Duodenal mucosa (tissue), 2 donors: ENCODE data around the gene LINC01488.

ENCODE experiments used
- H3K27ac ChIP-seq: one replicate; pipeline ENCODE4 v1.7.0; 2013; ENCODE audit warnings: low read depth, low read length
- H3K27me3 ChIP-seq, 2 donors: one replicate each; pipeline ENCODE4 v1.7.0; 2013; ENCODE audit warnings: low read length in 2 of 2, control low read depth in 1 of 2; ENCODE audit not compliant: insufficient read depth in 2 of 2, control insufficient read depth in 1 of 2
- H3K36me3 ChIP-seq, 2 donors: one replicate each; pipeline ENCODE4 v1.7.0; 2013; ENCODE audit warnings: low read length in 2 of 2, control low read depth in 1 of 2; ENCODE audit not compliant: insufficient read depth in 2 of 2, control insufficient read depth in 1 of 2
- H3K4me1 ChIP-seq, 2 donors: one replicate each; pipeline ENCODE4 v1.7.0; 2013; ENCODE audit warnings: low read length in 2 of 2, control low read depth in 1 of 2; ENCODE audit not compliant: insufficient read depth in 2 of 2, control insufficient read depth in 1 of 2
- H3K4me3 ChIP-seq, 2 donors: one replicate each; pipeline ENCODE4 v1.7.0; 2013; ENCODE audit warnings: low read length in 2 of 2, low read depth in 1 of 2
- H3K9ac ChIP-seq, 2 donors: one replicate each; pipeline ENCODE4 v1.7.0; 2013; ENCODE audit warnings: low read length in 2 of 2, low read depth in 1 of 2
- H3K9me3 ChIP-seq, 2 donors: one replicate each; pipeline ENCODE4 v1.7.0; 2013; ENCODE audit warnings: low read length in 2 of 2, control low read depth in 1 of 2; ENCODE audit not compliant: control insufficient read depth in 1 of 2

LINC01488 gene

DNA sequence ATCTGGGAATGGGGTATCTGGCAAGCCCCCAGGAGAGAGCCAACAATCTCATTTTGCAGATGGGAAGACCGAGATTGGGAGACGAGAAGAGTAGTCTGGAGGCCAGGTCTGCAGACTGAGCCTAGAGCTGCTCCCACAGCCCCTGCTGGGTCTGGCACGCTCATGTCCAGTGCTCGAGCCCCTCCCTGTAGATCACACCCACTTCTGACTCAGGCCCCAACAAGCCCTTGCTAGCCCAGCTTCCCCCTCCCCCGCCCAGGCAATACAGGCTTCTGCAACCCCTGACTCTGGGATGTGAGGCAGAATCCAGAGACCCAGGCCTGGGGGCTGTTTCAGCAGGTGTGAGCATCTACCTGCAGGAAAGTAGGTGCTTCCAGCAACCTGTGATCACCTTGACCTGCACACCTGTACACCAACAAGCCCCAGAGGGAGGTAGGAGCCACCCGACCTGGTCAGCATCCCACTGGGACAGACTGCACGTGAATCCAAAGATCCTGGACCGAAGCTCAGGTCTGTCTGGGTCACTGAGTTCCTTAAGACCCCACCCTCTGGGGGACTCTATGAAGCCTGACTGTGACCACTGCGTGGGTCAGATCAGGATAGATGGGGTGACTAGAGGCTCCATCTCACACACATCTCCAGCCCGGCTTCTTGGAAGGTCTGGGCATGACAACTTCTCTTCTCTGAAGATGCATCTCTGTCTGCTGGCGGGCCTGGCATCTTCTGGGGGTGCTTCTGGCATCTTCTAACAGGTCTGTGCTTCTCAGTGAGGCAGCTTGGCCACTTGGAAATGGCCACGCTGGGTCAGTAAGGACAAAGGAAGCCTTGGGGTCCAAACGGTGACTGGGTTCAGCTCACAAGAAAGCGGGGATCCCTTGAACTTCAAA is 29.3 kb downstream of the LINC01488 start:
- Histone ChIP-seq H3K4me3 (no peak overlapping the region), H3K4me1 (peaks cover 2 to 10% of the 10 kb centered on the region in 2 donors), H3K9ac (no peak overlapping the region), H3K27me3 (no peaks in the 10 kb centered on the region), H3K9me3 (no peaks in the 10 kb centered on the region), H3K27ac (no peak overlapping the region), H3K36me3 (no peaks in the 10 kb centered on the region)

DNA sequence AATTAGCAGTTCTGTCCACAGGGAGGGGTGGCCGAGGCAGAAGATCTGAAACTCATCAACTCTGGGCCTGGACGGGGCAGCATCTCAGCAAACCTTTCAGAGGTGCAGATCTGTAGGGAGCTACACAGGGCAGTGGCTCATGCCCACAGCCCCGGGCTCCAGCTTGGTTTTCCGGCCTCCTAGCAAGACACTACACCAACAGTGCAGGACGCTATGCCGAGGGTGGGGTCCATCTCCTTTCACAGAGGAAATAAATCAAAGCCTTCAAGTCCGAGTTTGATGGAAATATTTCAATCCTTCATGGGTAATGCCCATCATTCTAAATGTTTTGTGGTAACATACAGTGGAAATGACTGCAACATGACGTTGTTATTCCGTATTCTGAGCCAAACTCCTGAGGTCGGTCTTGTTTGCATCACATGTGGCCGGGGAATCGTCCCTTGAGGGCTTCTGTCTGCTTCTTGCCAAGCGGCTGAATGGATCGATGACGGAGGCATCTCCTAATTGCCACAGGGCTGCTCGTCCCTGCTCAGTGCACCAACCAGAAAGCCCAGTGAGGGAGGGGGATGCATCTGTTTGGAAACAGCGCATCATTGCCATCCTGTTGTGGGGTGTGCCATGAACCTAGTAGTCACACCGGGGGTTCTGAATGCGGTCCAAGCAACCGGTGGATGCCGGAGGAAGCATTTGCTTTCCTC is 30.0 kb downstream of the LINC01488 start:
- Histone ChIP-seq H3K27ac (no peak overlapping the region), H3K4me3 (no peak overlapping the region)

DNA sequence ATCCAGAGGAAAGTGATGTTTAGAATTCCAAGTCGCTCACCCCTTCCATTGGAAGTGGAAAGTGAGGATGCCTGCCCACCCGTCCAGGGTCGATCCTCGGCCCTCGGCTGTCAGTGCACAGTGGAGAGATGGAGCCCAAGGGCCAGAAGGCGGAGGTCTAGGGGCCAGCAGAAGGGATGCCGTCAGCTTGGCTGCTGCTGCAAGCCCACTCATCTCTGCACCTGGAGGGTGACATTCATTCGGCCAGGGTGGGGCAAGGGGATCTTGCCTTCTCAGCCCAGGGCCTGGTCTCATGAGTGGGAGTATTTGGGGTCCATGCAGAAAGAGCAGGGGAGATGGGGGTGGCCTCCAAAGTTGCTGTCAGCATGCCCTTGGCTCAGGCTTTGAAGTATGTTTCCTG is 30.7 kb downstream of the LINC01488 start:
- Histone ChIP-seq H3K27me3 (no peaks in the 10 kb centered on the region), H3K4me1 (peaks cover 0 to 8% of the 10 kb centered on the region in 2 donors), H3K9ac (no peak overlapping the region), H3K27ac (no peak overlapping the region), H3K4me3 (no peak overlapping the region), H3K36me3 (no peaks in the 10 kb centered on the region), H3K9me3 (peaks cover 0 to 2% of the 10 kb centered on the region in 2 donors)

More for the DNA sequence above, 30.0 kb downstream of the LINC01488 start:
- Histone ChIP-seq H3K9ac (no peak overlapping the region), H3K4me1 (peaks cover 0 to 8% of the 10 kb centered on the region in 2 donors), H3K27me3 (no peaks in the 10 kb centered on the region), H3K9me3 (peaks cover 0 to 2% of the 10 kb centered on the region in 2 donors), H3K36me3 (no peaks in the 10 kb centered on the region)

DNA sequence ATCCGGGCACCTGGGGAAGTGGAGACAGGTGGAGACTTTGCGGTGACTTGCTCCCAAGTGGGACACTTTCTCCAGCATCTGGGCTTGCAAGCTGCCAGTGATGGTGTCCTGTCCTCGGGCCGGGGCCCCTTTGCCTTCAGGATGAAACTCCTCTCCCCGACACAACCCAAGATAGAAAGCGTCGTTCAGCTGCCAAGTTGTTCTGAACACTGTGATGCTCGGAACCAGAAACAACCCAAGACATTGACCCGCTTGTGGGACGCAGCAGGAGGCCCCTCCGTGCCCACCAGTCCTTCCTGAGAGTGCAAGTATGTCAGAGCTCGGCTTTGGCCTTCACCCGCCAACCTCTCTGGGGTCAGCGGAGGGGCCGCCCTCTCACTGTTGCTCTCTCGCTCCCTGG is 31.3 kb downstream of the LINC01488 start:
- Histone ChIP-seq H3K27me3 (no peaks in the 10 kb centered on the region), H3K4me3 (no peak overlapping the region), H3K36me3 (no peaks in the 10 kb centered on the region), H3K27ac (no peak overlapping the region), H3K9me3 (peaks cover 0 to 2% of the 10 kb centered on the region in 2 donors), H3K4me1 (peaks cover 0 to 8% of the 10 kb centered on the region in 2 donors), H3K9ac (no peak overlapping the region)

DNA sequence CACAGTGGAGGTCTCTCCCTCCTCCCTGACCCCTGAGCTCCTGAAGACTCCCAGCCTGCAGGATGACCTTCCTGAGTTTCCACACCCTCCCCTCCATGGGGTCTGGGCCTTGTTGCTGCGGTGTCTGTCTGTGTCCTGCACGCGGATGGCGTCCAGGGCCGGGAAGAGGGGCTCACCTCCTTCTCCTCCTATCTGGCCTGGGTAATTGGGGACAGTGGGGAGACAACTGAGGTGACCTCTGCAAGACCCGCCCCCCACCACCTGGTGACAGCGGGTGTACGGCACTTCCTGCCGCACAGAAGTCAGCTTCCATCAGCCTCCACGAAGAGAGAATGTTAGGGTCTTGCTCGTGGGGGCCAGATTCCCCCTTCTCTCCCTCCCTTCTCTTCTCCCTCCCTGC is 31.7 kb downstream of the LINC01488 start:
- no peak overlapping the region for H3K9ac ChIP-seq
- H3K4me3 ChIP-seq, result no peak overlapping the region

DNA sequence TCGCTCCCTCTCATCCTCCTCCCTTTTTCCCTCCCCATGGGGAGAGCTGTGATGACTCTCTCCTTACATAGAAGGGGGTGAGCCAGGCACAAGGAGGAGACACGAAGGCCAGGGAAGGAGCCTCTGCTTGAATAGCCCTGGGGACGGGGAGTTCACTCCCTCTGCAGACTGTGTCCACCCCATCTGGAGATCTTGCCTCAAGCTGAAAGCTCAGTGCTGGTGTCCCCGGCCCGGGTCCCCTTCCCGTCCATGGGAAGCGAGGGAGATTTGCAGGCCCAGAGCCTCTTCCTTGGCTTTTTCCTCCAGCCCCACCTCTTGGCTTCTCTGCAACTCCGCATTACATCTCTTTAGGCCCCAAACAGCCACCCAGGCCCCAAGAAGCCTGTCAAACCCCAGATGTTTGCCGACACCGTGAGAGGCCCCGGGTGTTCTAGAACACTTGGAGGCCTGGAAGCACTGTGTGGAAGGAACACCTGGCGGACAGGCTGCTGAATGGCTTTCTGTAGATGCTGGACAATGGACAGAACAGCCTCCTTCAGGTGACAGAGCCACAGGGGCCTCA is 32.3 kb downstream of the LINC01488 start:
- peaks cover 0 to 2% of the 10 kb centered on the region in 2 donors for H3K9me3 ChIP-seq
- H3K4me1 ChIP-seq, result peaks cover 0 to 7% of the 10 kb centered on the region in 2 donors
- no peak overlapping the region for H3K4me3 ChIP-seq
- no peaks in the 10 kb centered on the region for H3K27me3 ChIP-seq
- no peaks in the 10 kb centered on the region for H3K36me3 ChIP-seq
- H3K27ac ChIP-seq, result no peak overlapping the region
- no peak overlapping the region for H3K9ac ChIP-seq

More for the DNA sequence above, 31.7 kb downstream of the LINC01488 start:
- Histone ChIP-seq H3K4me1 (peaks cover 0 to 8% of the 10 kb centered on the region in 2 donors), H3K36me3 (no peaks in the 10 kb centered on the region), H3K27ac (no peak overlapping the region), H3K9me3 (peaks cover 0 to 2% of the 10 kb centered on the region in 2 donors), H3K27me3 (no peaks in the 10 kb centered on the region)

DNA sequence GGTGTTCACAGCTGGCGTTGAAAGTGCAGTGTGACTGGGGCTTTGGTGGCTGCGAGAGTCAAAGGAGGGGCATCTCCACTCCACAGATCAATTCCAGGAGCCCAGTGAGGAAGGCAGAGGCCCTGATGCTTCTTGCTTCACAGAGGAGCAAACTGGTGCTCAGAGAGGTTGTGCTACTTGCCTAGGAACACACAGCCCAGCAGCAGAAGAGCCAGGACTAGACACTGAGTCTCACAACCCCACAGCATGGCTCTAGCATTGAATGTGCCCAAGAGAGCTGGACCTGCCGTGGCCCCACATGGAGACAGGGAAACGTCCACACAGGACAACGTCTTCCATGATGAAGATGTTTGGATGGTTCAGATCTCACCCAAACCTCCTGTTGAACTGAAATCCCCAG is 33.3 kb downstream of the LINC01488 start:
- Histone ChIP-seq H3K27me3 (no peaks in the 10 kb centered on the region), H3K9ac (no peak overlapping the region), H3K27ac (no peak overlapping the region), H3K9me3 (peaks cover 0 to 2% of the 10 kb centered on the region in 2 donors), H3K4me1 (no peaks in the 10 kb centered on the region), H3K36me3 (no peaks in the 10 kb centered on the region), H3K4me3 (no peak overlapping the region)

DNA sequence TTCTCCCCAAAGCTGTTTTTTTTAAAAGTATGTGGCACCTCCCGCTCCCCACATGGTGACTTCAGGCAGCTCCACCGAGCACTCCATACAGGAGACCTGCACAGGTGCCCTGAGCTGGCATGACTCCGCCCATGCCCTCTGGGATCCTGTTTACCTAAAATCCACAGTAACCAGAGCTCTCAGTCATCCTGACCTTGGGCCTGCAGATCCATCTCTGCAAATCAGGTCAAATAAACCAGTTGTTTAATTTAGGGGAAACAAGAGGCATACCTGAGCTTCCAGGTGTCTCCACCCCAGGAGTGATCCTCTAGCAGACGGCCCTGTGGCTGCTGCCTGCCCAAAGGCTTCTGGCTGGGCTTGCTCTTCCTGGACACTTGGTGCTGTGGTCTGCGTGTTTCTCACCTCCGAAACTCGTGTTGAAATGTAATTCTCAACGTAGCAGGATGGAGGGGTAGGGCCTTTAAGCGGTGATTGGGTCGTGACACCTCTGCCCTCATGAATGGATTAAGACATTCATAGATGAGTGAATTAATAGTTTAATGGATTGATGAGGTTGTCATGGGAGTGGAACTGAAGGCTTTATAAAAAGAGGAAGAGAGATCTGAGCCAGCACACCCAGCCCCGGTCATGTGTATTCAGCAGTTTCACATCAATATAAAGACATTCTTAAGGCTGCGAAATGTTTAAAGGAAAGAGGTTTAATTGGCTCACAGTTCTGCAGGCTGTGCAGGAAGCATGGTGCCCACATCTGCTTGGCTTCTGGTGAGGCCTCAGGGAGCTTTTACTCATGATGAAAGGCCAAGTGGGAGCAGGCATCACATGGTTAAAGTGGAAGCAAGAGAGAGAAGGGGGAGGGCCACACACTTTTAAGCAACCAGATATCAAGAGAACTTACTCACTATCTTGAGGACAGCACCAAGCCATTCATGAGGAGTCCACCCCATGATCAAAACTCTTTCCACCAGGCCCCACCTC is 34.1 kb downstream of the LINC01488 start:
- H3K27ac ChIP-seq, result no peak overlapping the region
- no peaks in the 10 kb centered on the region for H3K27me3 ChIP-seq
- no peaks in the 10 kb centered on the region for H3K36me3 ChIP-seq
- no peak overlapping the region for H3K4me3 ChIP-seq
- H3K9ac ChIP-seq, result no peak overlapping the region
- H3K9me3 ChIP-seq, result peaks cover 0 to 2% of the 10 kb centered on the region in 2 donors
- H3K4me1 ChIP-seq, result no peaks in the 10 kb centered on the region

DNA sequence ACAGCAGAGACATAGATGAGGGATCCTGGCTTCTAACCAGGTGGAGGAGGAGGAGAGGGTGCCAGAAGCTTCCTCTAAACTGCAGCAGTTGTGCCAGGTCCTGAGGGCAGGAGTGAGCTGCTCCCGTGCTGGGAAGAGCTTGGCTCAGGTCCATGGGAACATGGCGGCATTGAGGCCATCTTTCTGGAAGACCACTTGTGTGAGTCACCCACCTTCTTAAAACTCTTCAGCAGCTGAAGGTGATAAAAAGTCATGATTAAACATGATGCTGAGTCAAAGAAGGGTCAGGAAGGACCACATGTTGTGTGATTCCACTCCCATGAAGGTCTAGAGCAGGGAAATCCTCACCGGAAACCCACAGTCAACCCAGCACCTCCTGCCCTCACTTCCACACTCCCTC is 35.1 kb downstream of the LINC01488 start:
- Histone ChIP-seq H3K4me3 (no peak overlapping the region), H3K4me1 (peaks cover 5 to 8% of the 10 kb centered on the region in 2 donors), H3K9me3 (peaks cover 0 to 2% of the 10 kb centered on the region in 2 donors), H3K9ac (no peak overlapping the region), H3K27me3 (no peaks in the 10 kb centered on the region), H3K27ac (no peak overlapping the region), H3K36me3 (no peaks in the 10 kb centered on the region)
